Lower lobe of right lung (tissue), 2 donors: ENCODE measurements around the gene HLF. TPM values are rescaled to one million over a fixed set of nuclear protein-coding genes. Genes with fewer than 3 reads are reported as not detected.

Experiments
- ATAC-seq, 2 donors: fragments of 200-7000 bp; cut with Tn5 transposase; one replicate each; pipeline ENCODE4 v1.9.1; 2020 to 2022; ENCODE audit warnings: mild to moderate bottlenecking in 2 of 2, moderate library complexity in 2 of 2
- DNase-seq: peaks from one replicate; pipeline ENCODE4 v3.0.0-alpha.2; 2020
- H3K27ac ChIP-seq: fragments of 200-600 bp; one replicate; pipeline ENCODE4 v1.8.0; 2022
- H3K27me3 ChIP-seq: fragments of 200-600 bp; one replicate; pipeline ENCODE4 v1.8.0; 2022; ENCODE audit warnings: low read depth
- H3K36me3 ChIP-seq: fragments of 200-600 bp; one replicate; pipeline ENCODE4 v1.8.0; 2022; ENCODE audit warnings: mild to moderate bottlenecking
- H3K4me1 ChIP-seq: fragments of 200-600 bp; one replicate; pipeline ENCODE4 v1.8.0; 2022
- H3K4me3 ChIP-seq: fragments of 200-600 bp; one replicate; pipeline ENCODE4 v1.8.0; 2022; ENCODE audit warnings: mild to moderate bottlenecking
- H3K9me3 ChIP-seq: fragments of 200-600 bp; one replicate; pipeline ENCODE4 v1.8.0; 2022
- intact Hi-C: fragments of 100-400 bp; cut with DNase I; formaldehyde crosslinking; loops from one replicate; pipeline ENCODE4 v1.11.0; 2022
- total RNA-seq: library from RNA; stranded (reverse); fragmentation: NEBNext Ultra II Directional; extraction: Animal tissue kit (Norgen Biotek cat#: 25700); gene quantifications from one replicate; pipeline ENCODE4 v1.2.1, GENCODE V29; 2021
- TF ChIP-seq, protein P1 (sequence below): fragments of 200-600 bp; IDR thresholded peaks from one replicate; pipeline ENCODE4 v1.8.0; 2022; ENCODE audit warnings: antibody characterized with exemption, mild to moderate bottlenecking
- donor health status: DM: no; HTN: yes; CAD: no; lungs with severe emphysema.

HLF gene
- total RNA-seq, 1 donor from 2014 or later: 29.4 TPM

DNA sequence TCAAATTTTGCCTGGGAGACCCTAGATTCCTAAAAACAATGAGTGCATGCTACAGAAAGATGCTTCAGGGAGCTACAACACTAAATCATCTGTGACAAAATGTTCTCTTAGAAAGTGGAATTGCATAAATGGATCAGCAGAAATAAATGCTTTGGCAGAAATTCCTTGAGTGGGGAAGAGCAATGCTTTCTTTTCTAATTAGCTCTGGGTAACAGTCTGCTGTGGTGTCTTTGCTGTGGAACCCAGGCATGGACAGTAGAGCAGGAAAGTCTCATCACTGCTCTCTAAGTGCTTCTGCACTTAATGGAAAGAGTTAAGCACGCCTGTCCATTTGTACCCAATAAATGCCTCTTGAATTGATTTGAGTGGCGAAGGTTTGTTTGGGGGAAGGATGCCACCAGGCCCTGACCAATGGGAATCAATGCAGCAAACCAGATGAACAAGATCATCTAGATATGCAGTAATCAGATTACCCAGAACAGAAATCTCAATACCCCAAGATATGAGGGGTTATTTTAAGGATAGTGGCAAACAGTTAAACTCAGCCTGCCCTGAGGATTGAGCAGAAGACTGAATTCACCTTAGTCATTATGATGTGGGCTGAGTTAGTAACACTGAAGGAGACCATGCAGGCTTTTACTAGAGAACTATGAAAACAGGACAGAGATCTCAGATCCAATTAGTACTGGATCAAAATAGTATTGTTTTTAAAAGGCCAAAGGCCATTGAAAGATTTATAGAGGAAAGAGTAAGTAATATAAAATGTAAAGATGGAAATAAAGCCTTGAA lies 13.6 kb downstream of the HLF start:
- ATAC-seq: no peak
- intact Hi-C loops: no loop called here
- peaks cover 61% of the 10 kb centered on the region for H3K4me1 ChIP-seq
- H3K36me3 ChIP-seq: no peaks in the 10 kb centered on the region
- no peak overlapping the region for H3K4me3 ChIP-seq
- no peaks in the 10 kb centered on the region for H3K27me3 ChIP-seq
- TF ChIP-seq, protein P1, sequence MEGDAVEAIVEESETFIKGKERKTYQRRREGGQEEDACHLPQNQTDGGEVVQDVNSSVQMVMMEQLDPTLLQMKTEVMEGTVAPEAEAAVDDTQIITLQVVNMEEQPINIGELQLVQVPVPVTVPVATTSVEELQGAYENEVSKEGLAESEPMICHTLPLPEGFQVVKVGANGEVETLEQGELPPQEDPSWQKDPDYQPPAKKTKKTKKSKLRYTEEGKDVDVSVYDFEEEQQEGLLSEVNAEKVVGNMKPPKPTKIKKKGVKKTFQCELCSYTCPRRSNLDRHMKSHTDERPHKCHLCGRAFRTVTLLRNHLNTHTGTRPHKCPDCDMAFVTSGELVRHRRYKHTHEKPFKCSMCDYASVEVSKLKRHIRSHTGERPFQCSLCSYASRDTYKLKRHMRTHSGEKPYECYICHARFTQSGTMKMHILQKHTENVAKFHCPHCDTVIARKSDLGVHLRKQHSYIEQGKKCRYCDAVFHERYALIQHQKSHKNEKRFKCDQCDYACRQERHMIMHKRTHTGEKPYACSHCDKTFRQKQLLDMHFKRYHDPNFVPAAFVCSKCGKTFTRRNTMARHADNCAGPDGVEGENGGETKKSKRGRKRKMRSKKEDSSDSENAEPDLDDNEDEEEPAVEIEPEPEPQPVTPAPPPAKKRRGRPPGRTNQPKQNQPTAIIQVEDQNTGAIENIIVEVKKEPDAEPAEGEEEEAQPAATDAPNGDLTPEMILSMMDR: no peak
- no peak overlapping the region for H3K27ac ChIP-seq
- no peak for DNase-seq
- H3K9me3 ChIP-seq: no peaks in the 10 kb centered on the region

- intact Hi-C loops: no loop called here
- TF ChIP-seq, protein P1: no peak
- no peak for DNase-seq
These were observed 14.4 kb downstream of the HLF start for GRCh38 chr17:55279203-55279602.

GRCh38 chr17:55279788-55280187 lies 15.0 kb downstream of the HLF start:
- no peak for DNase-seq
- no peaks in the 10 kb centered on the region for H3K27me3 ChIP-seq
- H3K36me3 ChIP-seq: no peaks in the 10 kb centered on the region
- TF ChIP-seq, protein P1: no peak
- H3K4me1 ChIP-seq: peaks cover 61% of the 10 kb centered on the region
- ATAC-seq: no peak
- H3K9me3 ChIP-seq: no peaks in the 10 kb centered on the region
- no peak overlapping the region for H3K27ac ChIP-seq
- no peak overlapping the region for H3K4me3 ChIP-seq
- intact Hi-C loops: no loop called here

More at GRCh38 chr17:55279203-55279602, 14.4 kb downstream of the HLF start:
- Histone ChIP-seq H3K27me3 (no peaks in the 10 kb centered on the region), H3K36me3 (no peaks in the 10 kb centered on the region), H3K4me1 (peaks cover 61% of the 10 kb centered on the region), H3K27ac (no peak overlapping the region), H3K9me3 (no peaks in the 10 kb centered on the region), H3K4me3 (no peak overlapping the region)
- no peak for ATAC-seq

GRCh38 chr17:55280212-55280611 lies 15.5 kb downstream of the HLF start:
- Histone ChIP-seq H3K4me3 (no peak overlapping the region), H3K27ac (peak overlapping the region; percentile 4), H3K27me3 (no peaks in the 10 kb centered on the region), H3K4me1 (peaks cover 61% of the 10 kb centered on the region), H3K36me3 (no peaks in the 10 kb centered on the region), H3K9me3 (no peaks in the 10 kb centered on the region)
- no peak for ATAC-seq
- intact Hi-C loops: no loop called here
- TF ChIP-seq, protein P1: no peak
- DNase-seq: no peak

GRCh38 chr17:55281649-55282378 lies 17.1 kb downstream of the HLF start:
- ATAC-seq (no peak), DNase-seq (no peak)
- no peaks in the 10 kb centered on the region for H3K27me3 ChIP-seq
- peaks cover 62% of the 10 kb centered on the region for H3K4me1 ChIP-seq
- H3K36me3 ChIP-seq: no peaks in the 10 kb centered on the region
- no peaks in the 10 kb centered on the region for H3K9me3 ChIP-seq
- intact Hi-C loops: no loop called here
- TF ChIP-seq, protein P1: no peak
- no peak overlapping the region for H3K4me3 ChIP-seq
- peak overlapping the region; percentile 78 for H3K27ac ChIP-seq
